ENCODE results near the gene HDAC5.

GRCh38 chr17:44119062-44119461, 4.4 kb downstream of the HDAC5 start:
- no peak for TF ChIP-seq CTCF (IDR thresholded peaks at IDR 0.05; ENCODE audit: low read depth, low read length)
- TF ChIP-seq EZH2phosphoT487 (IDR thresholded peaks at IDR 0.05; ENCODE audit: low read depth) = no peak

Measured in OCI-LY3 (cell line).